Measurements from ENCODE around the gene CLCN1. TPM values are rescaled to one million over a fixed set of nuclear protein-coding genes. Genes with fewer than 3 reads are reported as not detected.
A peak's percentile ranks its signal among the peaks of the same experiment; 100 is the strongest.

CLCN1 gene
- total and polyA plus RNA-seq, 2 of the 8 experiments (the other 6 are each of a cell fraction or from before 2014, with no cell fraction given), result 0.36 to 0.41 TPM

- TF ChIP-seq MAX (IDR thresholded peaks at IDR 0.05), result peak; percentile 18; the same call in 1 of the 2 replicates
- no peak for TF ChIP-seq KDM5A (IDR thresholded peaks at IDR 0.05; ENCODE audit: low read length)
- TF ChIP-seq SP2 (IDR thresholded peaks at IDR 0.05; ENCODE audit: low read length), result no peak
- TF ChIP-seq CEBPB (IDR thresholded peaks at IDR 0.05; ENCODE audit: low read depth, low read length), result no peak
- TF ChIP-seq GABPA (IDR thresholded peaks at IDR 0.05; ENCODE audit: borderline replicate concordance, insufficient read depth, low read length), result no peak
- TF ChIP-seq ASH2L (IDR thresholded peaks at IDR 0.05; ENCODE audit: low read length), result no peak
- no peak for TF ChIP-seq CBX5 (IDR thresholded peaks at IDR 0.05; ENCODE audit: low read depth, low read length)
- no peak for TF ChIP-seq RNF2 (IDR thresholded peaks at IDR 0.05; ENCODE audit: borderline replicate concordance, low read depth, low read length, missing control alignments, poor library complexity, severe bottlenecking)
- TF ChIP-seq NRF1 (IDR thresholded peaks at IDR 0.05; ENCODE audit: low read depth, low read length), result no peak
- 0 out of 2 replicates have a peak, but pooled peaks have one; percentile 47 for TF ChIP-seq PHF8 (conservative IDR thresholded peaks at IDR 0.05; ENCODE audit: low read depth, low read length)
Measured at GRCh38 chr7:143362131-143363015, 46.5 kb downstream of the CLCN1 start, which contains the start of gene FAM131B (continued).
